T-cell (primary cell): ENCODE data around the gene NR5A1. TPM values are rescaled to one million over a fixed set of nuclear protein-coding genes. Genes with fewer than 3 reads are reported as not detected.

Source experiments
- ATAC-seq, 4 experiments: fragments of 200-7000 bp in 3 of 4; fragments of 150-1000 bp in 1 of 4; cut with Tn5 transposase; replicated peaks in 1 of 4; 1 replicate in 3 of 4; 2 replicates in 1 of 4; pipeline ENCODE4 v1.10.0; 2021; ENCODE audit warnings: moderate library complexity in 3 of 4, mild to moderate bottlenecking in 2 of 4, moderate number of reproducible peaks in 1 of 4
- CTCF ChIA-PET, 2 donors: fragments of 300-600 bp; sonication (Branson Sonifier 250); formaldehyde crosslinking; loops; one replicate each; lab custom pipeline; 2022; ENCODE audit warnings: antibody characterized with exemption in 2 of 2; lab: Charles Lee
- POLR2A ChIA-PET, 2 donors: fragments of 300-600 bp; sonication (Branson Sonifier 250); formaldehyde crosslinking; loops; one replicate each; lab custom pipeline; 2022; ENCODE audit warnings: antibody characterized with exemption in 2 of 2; lab: Charles Lee
- DNase-seq, 35 experiments: peaks; one replicate each; pipeline versions ENCODE4 v3.0.0 to v3.0.0-alpha.2; 2013 to 2023
- H3K27ac ChIP-seq: one replicate; pipeline ENCODE4 v1.5.1; 2013; ENCODE audit warnings: low read length
- H3K27me3 ChIP-seq, 2 experiments: replicated peaks in 1 of 2; 1 replicate in 1 of 2; 2 replicates in 1 of 2; pipeline versions ENCODE4 v1.6.1 to v1.7.0; 2013; ENCODE audit warnings: low read length in 1 of 2, mixed read lengths in 1 of 2; ENCODE audit not compliant: control insufficient read depth in 2 of 2, insufficient read depth in 2 of 2; ENCODE audit errors: extremely low read depth in 1 of 2
- H3K36me3 ChIP-seq, 2 donors: 1 replicate in 1 of 2; 2 replicates in 1 of 2; pipeline versions ENCODE4 v1.6.1 to v1.7.0; 2013; ENCODE audit warnings: low read length in 1 of 2; ENCODE audit not compliant: control insufficient read depth in 2 of 2, insufficient read depth in 1 of 2; ENCODE audit errors: extremely low read depth in 1 of 2
- H3K4me1 ChIP-seq, 2 experiments: 1 replicate in 1 of 2; 2 replicates in 1 of 2; pipeline versions ENCODE4 v1.6.1 to v1.7.0; 2013; ENCODE audit warnings: low read length in 2 of 2, mixed read lengths in 1 of 2; ENCODE audit not compliant: insufficient read depth in 2 of 2, control insufficient read depth in 1 of 2; ENCODE audit errors: extremely low read depth in 1 of 2
- H3K4me3 ChIP-seq, 2 donors: 1 replicate in 1 of 2; 2 replicates in 1 of 2; pipeline versions ENCODE4 v1.5.1 to v1.7.0; 2013; ENCODE audit warnings: mild to moderate bottlenecking in 2 of 2, low read length in 1 of 2, moderate library complexity in 1 of 2; ENCODE audit not compliant: control insufficient read depth in 1 of 2; ENCODE audit errors: extremely low read depth in 1 of 2
- H3K9me3 ChIP-seq: 2 replicates; pipeline ENCODE4 v1.7.0; 2013
- H3K27ac Mint-ChIP-seq, 2 donors: one replicate each; pipeline ENCODE4 v1.8.0; 2020 to 2021; ENCODE audit warnings: mild to moderate bottlenecking in 2 of 2, mixed read lengths in 2 of 2
- H3K27me3 Mint-ChIP-seq, 2 donors: one replicate each; pipeline ENCODE4 v1.8.0; 2021 to 2022; ENCODE audit warnings: mixed read lengths in 2 of 2
- H3K36me3 Mint-ChIP-seq: one replicate; pipeline ENCODE4 v1.8.0; 2021; ENCODE audit warnings: mixed read lengths
- H3K4me1 Mint-ChIP-seq, 3 donors: one replicate each; pipeline ENCODE4 v1.8.0; 2020 to 2022; ENCODE audit warnings: mixed read lengths in 3 of 3, mild to moderate bottlenecking in 1 of 3
- H3K4me3 Mint-ChIP-seq, 3 donors: one replicate each; pipeline ENCODE4 v1.8.0; 2020 to 2022; ENCODE audit warnings: mild to moderate bottlenecking in 3 of 3, mixed read lengths in 3 of 3, moderate library complexity in 3 of 3
- H3K9me3 Mint-ChIP-seq, 3 donors: one replicate each; pipeline ENCODE4 v1.8.0; 2020 to 2022; ENCODE audit warnings: mixed read lengths in 3 of 3
- WGBS: methylation state at CpG from one replicate; pipeline ENCODE4 v1.1.5; 2013; ENCODE audit warnings: missing lambda C conversion rate; ENCODE audit not compliant: insufficient coverage; 5-methylcytosine and 5-hydroxymethylcytosine counted together
- total RNA-seq, 35 experiments: library from RNA in 6 of 35; stranded (reverse) in 6 of 35; fragments of 120-200 nt in 1 of 35; gene quantifications; one replicate each; pipeline versions ENCODE4 v1.2.1 to v1.2.4 and lab custom pipeline; 2013 to 2026

Gene NR5A1
- total RNA-seq, 5 donors from 2014 or later (not counting 1 experiment from before 2014, with no cell fraction given) = 0.19 to 0.30 (median 0.29) TPM; not detected in 2

DNA sequence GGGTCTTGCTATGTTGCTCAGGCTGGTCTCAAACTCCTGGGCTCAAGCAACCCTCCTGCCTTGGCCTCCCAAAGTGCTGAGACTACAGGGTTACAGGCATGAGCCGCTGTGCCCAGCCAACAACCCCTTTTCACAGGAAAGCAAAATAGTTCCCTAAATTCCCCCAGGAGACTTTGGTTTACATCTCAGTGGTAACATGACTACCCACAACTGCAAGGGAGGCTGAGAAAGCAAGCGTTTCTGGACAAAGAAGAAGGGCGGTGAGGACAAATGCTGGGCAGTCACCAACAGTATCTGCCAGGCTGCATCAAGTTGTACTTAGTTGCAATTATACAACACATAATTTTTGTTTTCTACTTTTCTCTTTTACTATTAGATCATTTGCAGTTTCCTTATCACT lies 64.4 kb downstream of the NR5A1 start:
- no peaks in the 10 kb centered on the region for H3K4me1 ChIP-seq
- WGBS = no CpG with 5 or more reads among the region's 3 CpGs
- CTCF ChIA-PET = no interaction called here
- H3K27ac ChIP-seq = no peak overlapping the region
- DNase-seq (no peak), ATAC-seq (no peak)
- H3K27me3 Mint-ChIP-seq = peaks cover 30 to 46% of the 10 kb centered on the region in 2 donors
- no peak overlapping the region for H3K4me3 Mint-ChIP-seq
- peaks cover 0 to 3% (median 0%) of the 10 kb centered on the region in 3 donors for H3K9me3 Mint-ChIP-seq
- H3K4me3 ChIP-seq = no peak overlapping the region
- H3K9me3 ChIP-seq = no peaks in the 10 kb centered on the region
- no peaks in the 10 kb centered on the region for H3K4me1 Mint-ChIP-seq
- no peak overlapping the region for H3K27ac Mint-ChIP-seq
- H3K27me3 ChIP-seq = peaks cover 3 to 45% of the 10 kb centered on the region in 2 experiments
- H3K36me3 Mint-ChIP-seq = no peaks in the 10 kb centered on the region
- H3K36me3 ChIP-seq = no peaks in the 10 kb centered on the region
- POLR2A ChIA-PET = no interaction called here

DNA sequence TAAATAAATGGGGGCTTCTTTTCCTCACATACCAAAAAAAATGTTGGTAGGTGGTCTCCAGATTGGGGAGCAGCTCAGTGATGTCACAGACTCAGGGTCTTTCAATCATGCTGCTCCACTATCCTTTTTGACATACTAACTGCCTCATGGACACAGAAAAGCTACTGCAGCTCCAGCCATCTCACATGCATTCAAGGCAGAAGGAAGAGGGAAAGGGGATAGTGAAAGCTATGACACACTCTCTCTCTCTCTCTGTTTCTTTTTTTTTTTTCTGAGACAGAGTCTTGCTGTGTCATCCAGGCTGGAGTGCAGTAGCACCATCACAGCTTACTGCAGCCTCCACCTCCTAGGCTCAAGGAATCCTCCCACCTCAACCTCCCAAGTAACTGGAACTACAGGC lies 64.8 kb downstream of the NR5A1 start:
- H3K9me3 Mint-ChIP-seq = peaks cover 0 to 3% (median 0%) of the 10 kb centered on the region in 3 donors

GRCh38 chr9:124441291-124441690 lies 65.9 kb downstream of the NR5A1 start:
- DNase-seq = no peak
- Histone ChIP-seq H3K4me1 (no peaks in the 10 kb centered on the region), H3K4me3 (no peak overlapping the region), H3K27me3 (peaks cover 3 to 42% of the 10 kb centered on the region in 2 experiments), H3K27ac (no peak overlapping the region), H3K36me3 (no peaks in the 10 kb centered on the region), H3K9me3 (no peaks in the 10 kb centered on the region)
- Mint-ChIP-seq H3K27me3 (peaks cover 30 to 42% of the 10 kb centered on the region in 2 donors), H3K4me1 (no peaks in the 10 kb centered on the region), H3K4me3 (no peak overlapping the region), H3K36me3 (no peaks in the 10 kb centered on the region), H3K9me3 (peaks cover 0 to 3% (median 0%) of the 10 kb centered on the region in 3 donors), H3K27ac (no peak overlapping the region)
- no peak for ATAC-seq
- POLR2A ChIA-PET = no interaction called here
- CTCF ChIA-PET = interaction anchor here in 1 of 2 donors (0.7 to 1.1 kb wide), 2 partner anchors 96 to 1909 kb away, joined by 4 to 6 read pairs; no protein-coding TSS in a partner anchor
- 11% methylated on average over 13 of the region's 16 CpGs for WGBS

More for the DNA sequence above, 64.8 kb downstream of the NR5A1 start:
- POLR2A ChIA-PET = no interaction called here
- DNase-seq = no peak
- no peak overlapping the region for H3K4me3 ChIP-seq
- no peaks in the 10 kb centered on the region for H3K9me3 ChIP-seq
- CTCF ChIA-PET = interaction anchor here in 1 of 2 donors (1.1 kb wide), 1 partner anchor 94 kb away, joined by 4 read pairs; no protein-coding TSS in a partner anchor
- no peak overlapping the region for H3K27ac ChIP-seq
- no peaks in the 10 kb centered on the region for H3K36me3 ChIP-seq
- H3K4me3 Mint-ChIP-seq = no peak overlapping the region
- no peak overlapping the region for H3K27ac Mint-ChIP-seq
- ATAC-seq = no peak
- H3K4me1 Mint-ChIP-seq = no peaks in the 10 kb centered on the region
- H3K36me3 Mint-ChIP-seq = no peaks in the 10 kb centered on the region
- H3K4me1 ChIP-seq = no peaks in the 10 kb centered on the region
- H3K27me3 ChIP-seq = peaks cover 3 to 44% of the 10 kb centered on the region in 2 experiments
- H3K27me3 Mint-ChIP-seq = peaks cover 30 to 46% of the 10 kb centered on the region in 2 donors

DNA sequence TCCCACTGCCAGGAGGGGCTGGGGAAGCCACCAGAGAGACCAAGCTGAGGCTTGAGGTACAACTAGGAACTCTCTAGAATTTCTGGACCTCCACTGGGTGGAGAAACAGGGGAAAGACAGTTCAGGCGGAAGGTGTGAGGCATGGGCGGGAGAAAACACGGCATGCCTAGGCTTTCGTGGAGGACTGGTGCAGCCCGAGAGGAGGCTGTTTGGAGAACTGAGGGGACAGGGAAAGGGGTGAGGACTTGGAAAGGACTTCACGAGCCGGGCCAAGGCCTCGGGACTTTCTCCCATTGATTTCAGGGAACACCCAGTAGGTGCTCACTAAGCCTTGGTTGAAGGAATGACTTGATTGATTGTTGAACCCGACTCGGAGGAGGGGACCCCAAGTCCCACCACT lies 66.4 kb downstream of the NR5A1 start:
- CTCF ChIA-PET = interaction anchor here in 1 of 2 donors (0.7 kb wide), 1 partner anchor 1910 kb away, joined by 6 read pairs; no protein-coding TSS in a partner anchor
- H3K27me3 Mint-ChIP-seq = peaks cover 30 to 39% of the 10 kb centered on the region in 2 donors
- POLR2A ChIA-PET = no interaction called here

DNA sequence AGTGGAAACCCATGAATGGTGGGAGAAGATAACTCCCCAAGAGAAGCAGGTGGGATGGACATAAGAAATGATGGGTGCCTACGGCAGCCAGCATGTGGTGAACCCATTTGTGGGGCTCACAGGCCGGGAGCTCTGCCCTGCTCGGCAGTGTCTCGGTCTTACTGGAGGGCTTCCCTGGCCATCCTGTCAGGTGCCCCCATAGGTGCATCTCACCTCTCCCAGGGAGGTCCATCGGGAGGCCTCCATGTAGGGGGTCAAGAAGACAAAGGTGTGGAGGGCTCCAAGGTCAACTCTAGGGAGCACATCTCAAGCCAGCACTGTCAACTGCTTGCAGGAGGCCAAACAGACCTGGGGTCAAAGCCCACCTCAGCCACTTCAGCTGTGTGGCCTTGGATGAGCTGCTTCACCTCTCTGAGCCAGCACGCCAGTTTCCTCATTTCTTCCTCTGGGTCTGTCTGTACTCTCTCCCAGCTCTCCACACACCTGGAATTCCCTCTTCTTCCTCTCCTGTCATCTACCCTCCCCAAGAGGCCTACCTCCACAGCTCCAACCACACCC lies 67.4 kb downstream of the NR5A1 start:
- no peaks in the 10 kb centered on the region for H3K4me1 Mint-ChIP-seq
- peaks cover 26 to 36% of the 10 kb centered on the region in 2 donors for H3K27me3 Mint-ChIP-seq
- H3K9me3 ChIP-seq = no peaks in the 10 kb centered on the region
- WGBS = 81% methylated on average over 1 of the region's 6 CpGs
- ATAC-seq (no peak), DNase-seq (no peak)
- H3K4me1 ChIP-seq = no peaks in the 10 kb centered on the region
- H3K27me3 ChIP-seq = peaks cover 3 to 32% of the 10 kb centered on the region in 2 experiments
- ChIA-PET POLR2A (no interaction called here), CTCF (no interaction called here)
- no peak overlapping the region for H3K27ac ChIP-seq
- no peak overlapping the region for H3K27ac Mint-ChIP-seq
- peaks cover 0 to 3% (median 0%) of the 10 kb centered on the region in 3 donors for H3K9me3 Mint-ChIP-seq
- no peak overlapping the region for H3K4me3 ChIP-seq
- H3K36me3 ChIP-seq = no peaks in the 10 kb centered on the region
- H3K36me3 Mint-ChIP-seq = no peaks in the 10 kb centered on the region
- no peak overlapping the region for H3K4me3 Mint-ChIP-seq

More for the DNA sequence above, 66.4 kb downstream of the NR5A1 start:
- H3K27ac ChIP-seq = no peak overlapping the region
- H3K4me3 ChIP-seq = no peak overlapping the region
- DNase-seq (no peak), ATAC-seq (no peak)
- peaks cover 0 to 3% (median 0%) of the 10 kb centered on the region in 3 donors for H3K9me3 Mint-ChIP-seq
- no peaks in the 10 kb centered on the region for H3K36me3 Mint-ChIP-seq
- no peak overlapping the region for H3K27ac Mint-ChIP-seq
- WGBS = 83% methylated on average over 7 of the region's 10 CpGs
- no peaks in the 10 kb centered on the region for H3K4me1 Mint-ChIP-seq
- H3K9me3 ChIP-seq = no peaks in the 10 kb centered on the region
- H3K4me1 ChIP-seq = no peaks in the 10 kb centered on the region
- H3K36me3 ChIP-seq = no peaks in the 10 kb centered on the region
- peaks cover 3 to 38% of the 10 kb centered on the region in 2 experiments for H3K27me3 ChIP-seq
- no peak overlapping the region for H3K4me3 Mint-ChIP-seq

DNA sequence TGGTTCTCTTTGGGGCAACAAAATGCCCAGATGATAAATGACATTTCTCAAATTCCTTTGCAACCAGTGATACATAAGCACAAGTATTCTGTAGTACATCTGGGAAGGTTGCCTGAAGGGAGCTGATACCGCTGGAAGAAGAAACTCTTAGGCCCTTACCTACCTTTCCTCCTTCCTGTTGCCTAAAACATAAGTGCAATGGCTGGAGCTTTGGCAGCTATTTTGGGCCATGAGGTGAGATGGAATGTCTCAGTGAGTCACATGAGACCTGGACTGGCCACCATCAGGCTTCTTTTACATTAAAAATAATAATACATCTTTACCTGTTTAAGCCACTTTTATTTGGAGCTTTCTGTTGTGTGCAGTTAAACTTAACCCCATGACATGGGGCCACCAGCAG lies 68.1 kb downstream of the NR5A1 start:
- ChIA-PET CTCF (no interaction called here), POLR2A (no interaction called here)
- Histone ChIP-seq H3K9me3 (no peaks in the 10 kb centered on the region), H3K4me3 (no peak overlapping the region), H3K36me3 (no peaks in the 10 kb centered on the region), H3K27me3 (peaks cover 3 to 32% of the 10 kb centered on the region in 2 experiments), H3K27ac (no peak overlapping the region), H3K4me1 (no peaks in the 10 kb centered on the region)
- H3K4me1 Mint-ChIP-seq = no peaks in the 10 kb centered on the region
- H3K9me3 Mint-ChIP-seq = peaks cover 0 to 3% (median 0%) of the 10 kb centered on the region in 3 donors
- no CpG with 5 or more reads among the region's 1 CpG for WGBS
- H3K27me3 Mint-ChIP-seq = peaks cover 25 to 34% of the 10 kb centered on the region in 2 donors
- no peaks in the 10 kb centered on the region for H3K36me3 Mint-ChIP-seq
- ATAC-seq = no peak
- no peak for DNase-seq
- H3K4me3 Mint-ChIP-seq = no peak overlapping the region
- H3K27ac Mint-ChIP-seq = no peak overlapping the region
